Transverse colon (tissue), 4 donors: ENCODE results near the gene GABRP. TPM values are rescaled to one million over a fixed set of nuclear protein-coding genes. Genes with fewer than 3 reads are reported as not detected.
"Not testable (repeated sequence)": the region's sequence is repeated elsewhere in the genome, so short reads cannot be mapped to it uniquely, and the experiment has no call there.

ENCODE experiments used
- DNase-seq: peaks from one replicate; pipeline ENCODE4 v3.0.0-alpha.2; 2019
- H3K27ac ChIP-seq, 4 donors: fragments of 200-600 bp; sonication (generic); 2 replicates each; pipeline ENCODE4 v1.5.1; 2016 to 2018; ENCODE audit warnings: inconsistent platforms in 4 of 4
- H3K27me3 ChIP-seq: fragments of 200-600 bp; sonication (generic); 2 replicates; pipeline ENCODE4 v1.5.1; 2017; ENCODE audit warnings: inconsistent platforms
- H3K36me3 ChIP-seq, 4 donors: fragments of 200-600 bp; sonication (generic); 2 replicates each; pipeline ENCODE4 v1.5.1; 2017 to 2019; ENCODE audit warnings: inconsistent platforms in 4 of 4
- H3K4me1 ChIP-seq, 4 donors: fragments of 200-600 bp; sonication (generic); 2 replicates each; pipeline ENCODE4 v1.5.1; 2017 to 2020; ENCODE audit warnings: inconsistent platforms in 4 of 4
- H3K4me3 ChIP-seq, 4 donors: fragments of 200-600 bp; sonication (generic); 1 replicate in 1 of 4; 2 replicates in 3 of 4; pipeline versions ENCODE4 v1.5.1 to v1.6.1; 2017 to 2019; ENCODE audit warnings: inconsistent platforms in 4 of 4
- H3K9me3 ChIP-seq, 2 donors: fragments of 200-600 bp; sonication (generic); 2 replicates each; pipeline ENCODE4 v1.5.1; 2017 to 2019; ENCODE audit warnings: inconsistent platforms in 2 of 2
- CTCF ChIP-seq, 5 experiments: fragments of 200-600 bp in 3 of 5; fragments of 450-650 bp in 2 of 5; sonication (generic) in 3 of 5; IDR thresholded peaks; 1 replicate in 2 of 5; 2 replicates in 3 of 5; pipeline ENCODE4 v1.5.1; 2016 to 2017; ENCODE audit warnings: antibody characterized with exemption in 5 of 5, inconsistent platforms in 3 of 5, mild to moderate bottlenecking in 2 of 5, moderate library complexity in 1 of 5
- EP300 ChIP-seq: sonication (generic); formaldehyde crosslinking; IDR thresholded peaks from one replicate; pipeline ENCODE4 v1.6.1; 2017; ENCODE audit warnings: antibody characterized with exemption, low read depth
- POLR2A ChIP-seq: fragments of 450-650 bp; IDR thresholded peaks from one replicate; pipeline ENCODE4 v1.6.1; 2016; ENCODE audit warnings: antibody characterized with exemption, mild to moderate bottlenecking, moderate library complexity
- POLR2AphosphoS5 ChIP-seq, 3 donors: sonication (generic); formaldehyde crosslinking; IDR thresholded peaks; one replicate each; pipeline ENCODE4 v1.6.1; 2016; ENCODE audit warnings: antibody characterized with exemption in 3 of 3
- WGBS, 2 donors: methylation state at CpG; one replicate each; pipeline ENCODE4 v1.1.5; 2018; ENCODE audit warnings: low coverage in 1 of 2; 5-methylcytosine and 5-hydroxymethylcytosine counted together
- in situ Hi-C, 4 donors: fragments of 200-750 bp; cut with MboI; loops; one replicate each; pipeline versions ENCODE4 v1.15.0 to v1.15.1; 2017; ENCODE audit warnings: low sequenced_read_pairs in 3 of 4, low pct_ligation_motif_present in 1 of 4, low pct_unique_long_range_greater_than_20kb in 1 of 4
- intact Hi-C: fragments of 100-400 bp; cut with DNase I; formaldehyde crosslinking; loops from one replicate; pipeline ENCODE4 v1.15.1; 2023; ENCODE audit warnings: low total_unique reads
- total RNA-seq, 4 donors: library from RNA; depleted of rRNA; stranded (reverse); fragments of >200 nt; gene quantifications; one replicate each; pipeline ENCODE4 v1.1.0, GENCODE V29; 2016

GABRP gene
- total RNA-seq, 4 donors from 2014 or later: 0.32 TPM; not detected in 3

DNA sequence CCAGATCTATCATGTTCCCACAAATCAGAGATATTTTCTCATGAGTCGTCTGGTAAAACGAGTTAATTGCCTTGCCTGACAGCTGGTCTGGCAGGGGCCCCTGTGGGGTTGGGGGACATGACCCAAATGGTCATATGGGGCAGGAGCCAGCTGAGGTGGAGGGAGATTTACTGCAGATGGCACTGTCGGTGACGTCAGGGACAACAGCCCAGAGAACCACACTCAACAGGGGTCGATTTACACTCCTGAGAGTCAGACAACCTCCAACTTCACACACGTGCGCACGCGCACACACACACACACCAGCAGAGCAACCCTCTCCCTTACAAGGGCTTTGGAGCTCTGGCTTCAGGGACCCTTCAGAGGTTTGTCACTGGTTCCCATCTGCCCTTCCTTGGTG is 23.4 kb upstream of the GABRP start:
- in situ Hi-C loops: no loop called here
- H3K36me3 ChIP-seq: no peaks in the 10 kb centered on the region
- intact Hi-C loops: no loop called here
- no peaks in the 10 kb centered on the region for H3K9me3 ChIP-seq
- TF ChIP-seq EP300: no peak
- no peak for TF ChIP-seq CTCF (IDR thresholded peaks at IDR 0.05)
- TF ChIP-seq POLR2AphosphoS5 (IDR thresholded peaks at IDR 0.05): no peak
- TF ChIP-seq POLR2A: no peak
- no peak for DNase-seq
- WGBS, 2 donors: 75 to 100% methylated on average over 2 to 9 of the region's 9 CpGs
- H3K4me1 ChIP-seq: peaks cover 2 to 18% (median 11%) of the 10 kb centered on the region in 4 donors
- no peaks in the 10 kb centered on the region for H3K27me3 ChIP-seq
- H3K27ac ChIP-seq: no peak overlapping the region
- H3K4me3 ChIP-seq: no peak overlapping the region

DNA sequence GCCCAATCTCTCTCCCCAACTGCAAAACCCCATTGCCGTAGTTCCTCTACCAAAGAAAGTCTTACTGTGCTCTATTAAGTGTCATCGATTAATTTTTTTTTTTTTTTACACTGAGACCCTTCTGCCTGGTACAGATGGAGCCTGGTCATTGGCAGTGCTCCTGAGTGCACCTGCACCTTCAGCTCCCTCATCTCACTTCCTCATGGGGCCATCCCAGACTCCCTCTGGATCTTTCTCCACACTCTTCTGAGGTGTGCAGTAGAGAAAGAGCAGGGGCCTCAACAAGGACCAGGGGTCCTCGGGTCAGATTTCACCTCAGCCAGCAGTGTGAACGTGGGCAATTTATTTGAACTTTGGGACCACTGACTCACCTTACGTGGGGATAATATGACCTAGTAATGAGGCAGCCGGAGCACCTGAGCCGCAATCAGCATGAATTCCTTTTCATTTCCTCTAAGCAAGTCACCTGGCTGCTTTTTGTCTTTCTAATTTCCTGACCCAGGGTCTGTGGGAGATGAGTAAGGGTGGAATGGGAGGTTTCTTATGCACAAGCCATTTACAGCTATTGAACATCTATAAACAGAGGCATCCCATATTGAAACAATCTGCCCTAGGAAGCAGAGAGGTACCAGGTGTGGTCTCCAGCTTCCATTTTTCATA is 22.3 kb upstream of the GABRP start:
- Histone ChIP-seq H3K27ac (no peak overlapping the region), H3K9me3 (no peaks in the 10 kb centered on the region), H3K4me1 (peaks cover 2 to 17% (median 11%) of the 10 kb centered on the region in 4 donors), H3K4me3 (no peak overlapping the region), H3K27me3 (no peaks in the 10 kb centered on the region), H3K36me3 (no peaks in the 10 kb centered on the region)
- TF ChIP-seq EP300 (no peak), POLR2A (no peak), CTCF (IDR thresholded peaks at IDR 0.05) (no peak), POLR2AphosphoS5 (IDR thresholded peaks at IDR 0.05) (no peak)
- in situ Hi-C loops: no loop called here
- no peak for DNase-seq
- intact Hi-C loops: no loop called here
- WGBS, 2 donors: 81% methylated on average over 7 of the region's 7 CpGs

- Histone ChIP-seq H3K27me3 (no peaks in the 10 kb centered on the region), H3K4me3 (no peak overlapping the region), H3K36me3 (no peaks in the 10 kb centered on the region), H3K9me3 (no peaks in the 10 kb centered on the region), H3K4me1 (peaks cover 0 to 12% (median 8%) of the 10 kb centered on the region in 4 donors), H3K27ac (no peak overlapping the region)
- in situ Hi-C loops (no loop called here), intact Hi-C loops (no loop called here)
- 84% methylated on average over 6 of the region's 6 CpGs; no CpG with 5 or more reads in 1 of the 2 donors for WGBS, 2 donors
- no peak for TF ChIP-seq POLR2AphosphoS5 (IDR thresholded peaks at IDR 0.05)
- TF ChIP-seq CTCF (IDR thresholded peaks at IDR 0.05): no peak
- TF ChIP-seq POLR2A: no peak
- TF ChIP-seq EP300: no peak
- no peak for DNase-seq
Measured at GRCh38 chr5:170761708-170762066, 21.8 kb upstream of the GABRP start.

DNA sequence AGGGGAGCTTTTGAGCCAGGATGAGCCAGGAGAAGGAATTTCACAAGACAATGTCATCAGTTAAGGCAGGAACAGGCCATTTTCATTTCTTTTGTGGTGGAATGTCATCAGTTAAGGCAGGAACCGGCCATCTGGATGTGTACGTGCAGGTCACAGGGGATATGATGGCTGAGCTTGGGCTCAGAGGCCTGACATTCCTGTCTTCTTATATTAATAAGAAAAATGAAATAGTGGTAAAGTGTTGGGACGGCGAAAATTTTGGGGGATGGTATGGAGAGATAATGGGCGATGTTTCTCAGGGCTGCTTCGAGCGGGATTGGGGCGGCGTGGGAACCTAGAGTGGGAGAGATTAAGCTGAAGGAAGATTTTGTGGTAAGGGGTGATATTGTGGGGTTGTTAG is 21.2 kb upstream of the GABRP start:
- H3K27me3 ChIP-seq, DNase-seq, H3K9me3 ChIP-seq, H3K4me1 ChIP-seq, intact Hi-C loops, H3K27ac ChIP-seq, H3K36me3 ChIP-seq, in situ Hi-C loops, H3K4me3 ChIP-seq: not testable (repeated sequence)
- WGBS, 2 donors: 92 to 93% methylated on average over 9 of the region's 9 CpGs

GRCh38 chr5:170765868-170766267 is 17.7 kb upstream of the GABRP start:
- DNase-seq, H3K9me3 ChIP-seq, H3K4me1 ChIP-seq, in situ Hi-C loops, H3K36me3 ChIP-seq, H3K27ac ChIP-seq, intact Hi-C loops, H3K27me3 ChIP-seq, H3K4me3 ChIP-seq: not testable (repeated sequence)
- WGBS, 2 donors: 75% methylated on average over 9 of the region's 9 CpGs
